ENCODE measurements around the gene PACRG. TPM values are rescaled to one million over a fixed set of nuclear protein-coding genes. Genes with fewer than 3 reads are reported as not detected.

Gene PACRG
- total RNA-seq, 1 donor from 2014 or later: 1.2 TPM

DNA sequence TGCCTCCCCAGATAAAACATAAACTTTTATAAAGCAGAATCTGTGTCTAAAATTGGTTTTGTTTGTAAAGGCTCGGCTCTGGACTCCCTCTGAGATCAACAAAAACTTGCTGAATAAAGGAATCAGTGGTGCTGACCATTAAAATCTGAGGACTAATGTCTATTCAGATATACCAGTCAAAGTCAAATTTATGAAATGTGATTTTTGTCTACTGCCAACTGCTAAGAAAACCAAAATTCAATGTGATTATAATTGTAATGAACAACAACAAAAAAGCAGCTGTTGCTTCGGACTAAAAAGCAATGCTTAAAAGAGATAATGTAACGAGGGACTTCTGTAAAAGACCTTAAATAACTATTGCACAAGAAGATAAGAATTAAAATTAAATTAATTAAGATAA, 26.8 kb upstream of the PACRG start:
- DNase-seq (ENCODE audit: extremely low spot score, unreplicated experiment): no peak
- Mint-ChIP-seq H3K36me3 (ENCODE audit: unreplicated experiment) (peaks cover 2% of the 10 kb centered on the region), H3K27ac (ENCODE audit: unreplicated experiment) (no peak overlapping the region), H3K4me3 (ENCODE audit: unreplicated experiment) (no peak overlapping the region), H3K4me1 (ENCODE audit: unreplicated experiment) (no peaks in the 10 kb centered on the region), H3K9me3 (ENCODE audit: unreplicated experiment) (no peaks in the 10 kb centered on the region), H3K27me3 (ENCODE audit: unreplicated experiment) (no peaks in the 10 kb centered on the region)
- TF ChIP-seq, protein P1, sequence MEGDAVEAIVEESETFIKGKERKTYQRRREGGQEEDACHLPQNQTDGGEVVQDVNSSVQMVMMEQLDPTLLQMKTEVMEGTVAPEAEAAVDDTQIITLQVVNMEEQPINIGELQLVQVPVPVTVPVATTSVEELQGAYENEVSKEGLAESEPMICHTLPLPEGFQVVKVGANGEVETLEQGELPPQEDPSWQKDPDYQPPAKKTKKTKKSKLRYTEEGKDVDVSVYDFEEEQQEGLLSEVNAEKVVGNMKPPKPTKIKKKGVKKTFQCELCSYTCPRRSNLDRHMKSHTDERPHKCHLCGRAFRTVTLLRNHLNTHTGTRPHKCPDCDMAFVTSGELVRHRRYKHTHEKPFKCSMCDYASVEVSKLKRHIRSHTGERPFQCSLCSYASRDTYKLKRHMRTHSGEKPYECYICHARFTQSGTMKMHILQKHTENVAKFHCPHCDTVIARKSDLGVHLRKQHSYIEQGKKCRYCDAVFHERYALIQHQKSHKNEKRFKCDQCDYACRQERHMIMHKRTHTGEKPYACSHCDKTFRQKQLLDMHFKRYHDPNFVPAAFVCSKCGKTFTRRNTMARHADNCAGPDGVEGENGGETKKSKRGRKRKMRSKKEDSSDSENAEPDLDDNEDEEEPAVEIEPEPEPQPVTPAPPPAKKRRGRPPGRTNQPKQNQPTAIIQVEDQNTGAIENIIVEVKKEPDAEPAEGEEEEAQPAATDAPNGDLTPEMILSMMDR (IDR thresholded peaks at IDR 0.05): no peak

DNA sequence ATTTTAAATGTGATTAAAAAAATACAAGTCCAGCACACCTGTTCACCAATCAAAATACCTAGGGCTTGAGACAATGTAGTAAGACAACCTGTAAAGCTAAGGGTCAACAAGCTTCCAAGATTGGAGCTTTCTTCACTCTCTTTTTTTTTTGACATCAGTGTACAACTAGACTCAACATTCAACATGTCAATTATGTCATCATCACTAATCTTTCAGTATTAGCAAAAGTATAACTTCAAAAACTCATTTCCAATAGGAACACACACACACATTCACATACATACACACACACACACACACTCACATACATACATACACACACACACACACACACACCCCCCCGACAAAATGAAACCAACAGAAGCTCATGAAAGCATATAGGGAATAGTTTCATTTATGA, 26.2 kb upstream of the PACRG start:
- DNase-seq (ENCODE audit: extremely low spot score, unreplicated experiment): no peak
- Mint-ChIP-seq H3K27me3 (ENCODE audit: unreplicated experiment) (no peaks in the 10 kb centered on the region), H3K27ac (ENCODE audit: unreplicated experiment) (no peak overlapping the region), H3K4me3 (ENCODE audit: unreplicated experiment) (no peak overlapping the region), H3K9me3 (ENCODE audit: unreplicated experiment) (no peaks in the 10 kb centered on the region), H3K4me1 (ENCODE audit: unreplicated experiment) (no peaks in the 10 kb centered on the region), H3K36me3 (ENCODE audit: unreplicated experiment) (peaks cover 2% of the 10 kb centered on the region)
- TF ChIP-seq, protein P1 (IDR thresholded peaks at IDR 0.05): no peak

DNA sequence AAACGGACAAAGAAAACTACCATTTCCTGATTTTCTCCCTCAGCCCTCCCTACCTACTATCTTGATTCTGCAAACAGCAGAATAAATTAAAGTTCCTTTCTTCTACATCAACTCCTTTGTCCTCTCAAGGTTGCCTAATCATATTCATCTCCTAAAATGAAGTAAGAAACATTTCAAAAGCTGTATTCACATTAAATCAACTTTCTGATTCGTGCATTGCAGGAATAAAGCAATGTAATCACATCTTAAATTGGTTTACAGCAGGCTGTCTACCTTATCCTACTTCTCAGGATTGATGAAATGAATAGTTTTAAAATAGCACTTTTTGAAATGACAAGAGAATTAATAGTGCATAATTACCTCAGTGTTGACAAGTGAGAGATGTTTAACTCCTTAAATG, 25.3 kb upstream of the PACRG start:
- H3K9me3 Mint-ChIP-seq (ENCODE audit: unreplicated experiment): no peaks in the 10 kb centered on the region
- H3K36me3 Mint-ChIP-seq (ENCODE audit: unreplicated experiment): peaks cover 2% of the 10 kb centered on the region
- no peaks in the 10 kb centered on the region for H3K4me1 Mint-ChIP-seq (ENCODE audit: unreplicated experiment)
- TF ChIP-seq, protein P1 (IDR thresholded peaks at IDR 0.05): no peak
- no peak for DNase-seq (ENCODE audit: extremely low spot score, unreplicated experiment)
- H3K27ac Mint-ChIP-seq (ENCODE audit: unreplicated experiment): no peak overlapping the region
- H3K27me3 Mint-ChIP-seq (ENCODE audit: unreplicated experiment): no peaks in the 10 kb centered on the region
- no peak overlapping the region for H3K4me3 Mint-ChIP-seq (ENCODE audit: unreplicated experiment)

DNA sequence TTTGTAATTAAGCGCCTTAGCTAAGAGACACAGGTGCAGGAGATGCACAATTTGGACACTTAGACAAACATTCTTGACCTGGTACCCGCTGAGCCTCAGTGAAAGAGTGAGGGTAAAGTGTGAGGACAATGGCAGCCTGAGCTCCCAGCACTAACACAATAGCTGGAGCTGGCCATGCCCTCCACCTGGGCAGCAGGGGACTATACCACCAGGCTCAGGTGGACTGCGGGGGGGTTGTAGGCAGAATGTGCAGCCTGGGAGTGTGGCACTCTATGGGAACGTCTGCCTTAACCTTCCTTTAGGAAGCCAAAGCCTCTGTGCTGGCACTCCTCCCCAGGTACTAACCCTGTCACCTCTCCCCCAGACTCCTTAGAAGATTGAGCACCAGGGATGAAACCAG, 23.8 kb upstream of the PACRG start:
- TF ChIP-seq, protein P1 (IDR thresholded peaks at IDR 0.05): no peak
- H3K4me3 Mint-ChIP-seq (ENCODE audit: unreplicated experiment): no peak overlapping the region
- H3K4me1 Mint-ChIP-seq (ENCODE audit: unreplicated experiment): no peaks in the 10 kb centered on the region
- no peaks in the 10 kb centered on the region for H3K9me3 Mint-ChIP-seq (ENCODE audit: unreplicated experiment)
- H3K27me3 Mint-ChIP-seq (ENCODE audit: unreplicated experiment): no peaks in the 10 kb centered on the region
- no peaks in the 10 kb centered on the region for H3K36me3 Mint-ChIP-seq (ENCODE audit: unreplicated experiment)
- DNase-seq (ENCODE audit: extremely low spot score, unreplicated experiment): no peak
- no peak overlapping the region for H3K27ac Mint-ChIP-seq (ENCODE audit: unreplicated experiment)

DNA sequence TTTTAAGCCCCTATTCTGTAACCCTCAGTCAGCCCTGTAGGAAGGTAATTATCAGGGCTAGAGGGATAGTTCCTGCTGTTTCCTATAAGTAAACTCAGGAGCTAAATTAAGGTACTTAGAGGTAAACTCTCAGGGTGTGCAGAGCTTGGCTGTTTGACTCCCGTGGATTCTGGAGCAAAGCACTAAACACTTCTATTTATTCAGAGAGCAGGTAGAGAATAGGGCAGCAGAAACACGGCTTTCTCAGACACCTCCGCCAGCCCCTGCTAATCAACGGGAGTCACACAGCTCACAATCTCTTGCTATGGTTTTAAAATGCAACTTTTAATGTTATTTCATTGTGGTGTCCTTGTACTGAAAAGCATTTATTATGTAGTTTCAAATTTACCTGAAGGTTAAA, 22.0 kb upstream of the PACRG start:
- no peaks in the 10 kb centered on the region for H3K4me1 Mint-ChIP-seq (ENCODE audit: unreplicated experiment)

More for the DNA sequence above, 22.0 kb upstream of the PACRG start:
- Mint-ChIP-seq H3K27ac (ENCODE audit: unreplicated experiment) (no peak overlapping the region), H3K4me3 (ENCODE audit: unreplicated experiment) (no peak overlapping the region), H3K9me3 (ENCODE audit: unreplicated experiment) (no peaks in the 10 kb centered on the region), H3K36me3 (ENCODE audit: unreplicated experiment) (no peaks in the 10 kb centered on the region), H3K27me3 (ENCODE audit: unreplicated experiment) (no peaks in the 10 kb centered on the region)
- TF ChIP-seq, protein P1 (IDR thresholded peaks at IDR 0.05): no peak
- DNase-seq (ENCODE audit: extremely low spot score, unreplicated experiment): no peak

Measured in osteocyte (in vitro differentiated cells).